Measurements from ENCODE around the gene WDR7. TPM values are rescaled to one million over a fixed set of nuclear protein-coding genes. Genes with fewer than 3 reads are reported as not detected.
A peak's percentile ranks its signal among the peaks of the same experiment; 100 is the strongest.

The WDR7 gene
- total and polyA plus RNA-seq, 4 donors: 3.7 to 42.7 (median 19.0) TPM

GRCh38 chr18:56936457-56936856 lies 285.3 kb downstream of the WDR7 start:
- no peak for TF ChIP-seq CTCF (IDR thresholded peaks at IDR 0.05; ENCODE audit: control extremely low read depth, extremely low read depth)
- H3K27ac ChIP-seq (ENCODE audit: low read depth in 1 of 2, low read length in 1 of 2): no peak overlapping the region
- WGBS, 2 donors: 93 to 96% methylated on average over 1 of the region's 1 CpG
- H3K4me3 ChIP-seq: no peak overlapping the region
- H3K9me3 ChIP-seq (ENCODE audit: control insufficient read depth in 4 of 4, insufficient read depth in 3 of 4, low read length in 3 of 4): no peaks in the 10 kb centered on the region
- ATAC-seq (ENCODE audit: insufficient read depth, low FRiP score) (no peak), DNase-seq (no peak)
- peaks cover 0 to 4% (median 2%) of the 10 kb centered on the region in 4 donors for H3K36me3 ChIP-seq (ENCODE audit: control insufficient read depth in 4 of 4, insufficient read depth in 4 of 4, low read length in 4 of 4)
- H3K9ac ChIP-seq (ENCODE audit: insufficient read depth in 1 of 2, low read length in 2 of 2): no peak overlapping the region
- no peaks in the 10 kb centered on the region for H3K27me3 ChIP-seq (ENCODE audit: control insufficient read depth in 3 of 3, insufficient read depth in 3 of 3, low read length in 2 of 3)
- peaks cover 0 to 48% (median 5%) of the 10 kb centered on the region in 5 donors for H3K4me1 ChIP-seq (ENCODE audit: control insufficient read depth in 5 of 5, insufficient read depth in 5 of 5, low read length in 5 of 5)

GRCh38 chr18:56937874-56938430 lies 286.8 kb downstream of the WDR7 start:
- ATAC-seq (ENCODE audit: insufficient read depth, low FRiP score): no peak
- no peak for TF ChIP-seq CTCF (IDR thresholded peaks at IDR 0.05; ENCODE audit: control extremely low read depth, extremely low read depth)

GRCh38 chr18:56945171-56946083 lies 294.3 kb downstream of the WDR7 start:
- no peaks in the 10 kb centered on the region for H3K27me3 ChIP-seq (ENCODE audit: control insufficient read depth in 3 of 3, insufficient read depth in 3 of 3, low read length in 2 of 3)
- peaks cover 0 to 4% (median 0%) of the 10 kb centered on the region in 4 donors for H3K36me3 ChIP-seq (ENCODE audit: control insufficient read depth in 4 of 4, insufficient read depth in 4 of 4, low read length in 4 of 4)
- H3K27ac ChIP-seq (ENCODE audit: low read depth in 1 of 2, low read length in 1 of 2): peak overlapping the region in 1 of 2 donors; percentile 57
- no peak overlapping the region for H3K4me3 ChIP-seq
- no peak for ATAC-seq (ENCODE audit: insufficient read depth, low FRiP score)
- no peak for DNase-seq
- no peak overlapping the region for H3K9ac ChIP-seq (ENCODE audit: insufficient read depth in 1 of 2, low read length in 2 of 2)
- H3K4me1 ChIP-seq (ENCODE audit: control insufficient read depth in 5 of 5, insufficient read depth in 5 of 5, low read length in 5 of 5): peaks cover 0 to 12% (median 4%) of the 10 kb centered on the region in 5 donors
- 92 to 96% methylated on average over 4 of the region's 4 CpGs for WGBS, 2 donors
- no peaks in the 10 kb centered on the region for H3K9me3 ChIP-seq (ENCODE audit: control insufficient read depth in 4 of 4, insufficient read depth in 3 of 4, low read length in 3 of 4)
- TF ChIP-seq CTCF (IDR thresholded peaks at IDR 0.05; ENCODE audit: control extremely low read depth, extremely low read depth): no peak

More at GRCh38 chr18:56937874-56938430, 286.8 kb downstream of the WDR7 start:
- DNase-seq: peak in 1 of 3 donors; percentile 61
- Histone ChIP-seq H3K27ac (ENCODE audit: low read depth in 1 of 2, low read length in 1 of 2) (no peak overlapping the region), H3K4me3 (no peak overlapping the region), H3K36me3 (ENCODE audit: control insufficient read depth in 4 of 4, insufficient read depth in 4 of 4, low read length in 4 of 4) (peaks cover 0 to 4% (median 2%) of the 10 kb centered on the region in 4 donors), H3K9ac (ENCODE audit: insufficient read depth in 1 of 2, low read length in 2 of 2) (no peak overlapping the region), H3K27me3 (ENCODE audit: control insufficient read depth in 3 of 3, insufficient read depth in 3 of 3, low read length in 2 of 3) (no peaks in the 10 kb centered on the region), H3K4me1 (ENCODE audit: control insufficient read depth in 5 of 5, insufficient read depth in 5 of 5, low read length in 5 of 5) (peaks cover 0 to 46% (median 5%) of the 10 kb centered on the region in 5 donors), H3K9me3 (ENCODE audit: control insufficient read depth in 4 of 4, insufficient read depth in 3 of 4, low read length in 3 of 4) (no peaks in the 10 kb centered on the region)
- 76 to 82% methylated on average over 3 of the region's 3 CpGs for WGBS, 2 donors

Measured in lung (tissue), 12 donors.